Measurements from ENCODE around the gene PPP2R2D. TPM values are rescaled to one million over a fixed set of nuclear protein-coding genes. Genes with fewer than 3 reads are reported as not detected.

Gene PPP2R2D
- total RNA-seq, 6 experiments from 2014 or later: 22.9 to 28.1 (median 24.5) TPM

DNA sequence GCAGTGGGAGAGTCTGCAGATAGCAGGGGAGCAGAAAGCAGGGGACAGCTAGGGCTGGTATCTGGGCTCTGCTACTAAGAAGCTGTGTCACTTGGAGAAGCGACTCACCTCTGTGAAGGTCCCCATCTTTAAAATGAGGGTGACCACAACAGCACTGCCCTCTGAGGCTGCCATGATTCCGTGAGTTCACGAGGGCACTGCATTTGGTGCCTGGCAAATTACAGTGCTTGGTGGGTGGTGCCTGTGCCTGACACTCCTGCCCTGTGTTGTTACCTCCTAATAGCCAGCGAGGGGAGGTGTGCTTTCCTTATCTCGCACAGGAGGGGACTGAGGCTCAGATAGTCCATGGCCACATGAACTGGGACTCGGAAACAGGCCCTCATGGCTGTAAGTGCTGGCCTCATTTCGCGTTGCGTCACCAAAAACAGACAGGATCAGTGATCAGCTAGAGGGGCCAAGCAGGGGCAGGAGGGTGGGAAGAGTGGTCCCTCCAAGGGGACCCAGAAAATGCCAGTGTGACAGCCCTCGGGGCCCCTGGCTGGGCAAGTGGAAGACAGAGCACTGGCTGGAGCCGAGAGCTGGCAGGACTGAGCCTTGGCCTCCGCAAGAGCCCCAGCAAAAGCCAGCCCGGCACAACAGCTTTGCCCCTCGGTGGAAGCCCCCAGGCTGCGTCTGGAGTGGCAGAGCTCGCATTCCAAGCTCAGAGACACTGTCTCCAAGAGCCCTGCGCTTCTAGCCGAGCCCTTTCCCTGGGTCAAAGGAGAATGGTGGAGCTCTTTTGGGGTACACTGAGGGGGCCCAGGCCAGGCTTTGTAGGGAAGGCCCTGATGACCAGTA, 98.3 kb downstream of the PPP2R2D start:
- Mint-ChIP-seq H3K27me3 (ENCODE audit: insufficient read depth) (peaks cover 11% of the 10 kb centered on the region), H3K9me3 (no peaks in the 10 kb centered on the region), H3K4me1 (ENCODE audit: low read depth) (peaks cover 29% of the 10 kb centered on the region), H3K4me3 (no peak overlapping the region), H3K27ac (no peak overlapping the region), H3K36me3 (ENCODE audit: low read depth) (no peaks in the 10 kb centered on the region)
- DNase-seq: no peak
- TF ChIP-seq, protein P1, sequence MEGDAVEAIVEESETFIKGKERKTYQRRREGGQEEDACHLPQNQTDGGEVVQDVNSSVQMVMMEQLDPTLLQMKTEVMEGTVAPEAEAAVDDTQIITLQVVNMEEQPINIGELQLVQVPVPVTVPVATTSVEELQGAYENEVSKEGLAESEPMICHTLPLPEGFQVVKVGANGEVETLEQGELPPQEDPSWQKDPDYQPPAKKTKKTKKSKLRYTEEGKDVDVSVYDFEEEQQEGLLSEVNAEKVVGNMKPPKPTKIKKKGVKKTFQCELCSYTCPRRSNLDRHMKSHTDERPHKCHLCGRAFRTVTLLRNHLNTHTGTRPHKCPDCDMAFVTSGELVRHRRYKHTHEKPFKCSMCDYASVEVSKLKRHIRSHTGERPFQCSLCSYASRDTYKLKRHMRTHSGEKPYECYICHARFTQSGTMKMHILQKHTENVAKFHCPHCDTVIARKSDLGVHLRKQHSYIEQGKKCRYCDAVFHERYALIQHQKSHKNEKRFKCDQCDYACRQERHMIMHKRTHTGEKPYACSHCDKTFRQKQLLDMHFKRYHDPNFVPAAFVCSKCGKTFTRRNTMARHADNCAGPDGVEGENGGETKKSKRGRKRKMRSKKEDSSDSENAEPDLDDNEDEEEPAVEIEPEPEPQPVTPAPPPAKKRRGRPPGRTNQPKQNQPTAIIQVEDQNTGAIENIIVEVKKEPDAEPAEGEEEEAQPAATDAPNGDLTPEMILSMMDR (IDR thresholded peaks at IDR 0.05): no peak

DNA sequence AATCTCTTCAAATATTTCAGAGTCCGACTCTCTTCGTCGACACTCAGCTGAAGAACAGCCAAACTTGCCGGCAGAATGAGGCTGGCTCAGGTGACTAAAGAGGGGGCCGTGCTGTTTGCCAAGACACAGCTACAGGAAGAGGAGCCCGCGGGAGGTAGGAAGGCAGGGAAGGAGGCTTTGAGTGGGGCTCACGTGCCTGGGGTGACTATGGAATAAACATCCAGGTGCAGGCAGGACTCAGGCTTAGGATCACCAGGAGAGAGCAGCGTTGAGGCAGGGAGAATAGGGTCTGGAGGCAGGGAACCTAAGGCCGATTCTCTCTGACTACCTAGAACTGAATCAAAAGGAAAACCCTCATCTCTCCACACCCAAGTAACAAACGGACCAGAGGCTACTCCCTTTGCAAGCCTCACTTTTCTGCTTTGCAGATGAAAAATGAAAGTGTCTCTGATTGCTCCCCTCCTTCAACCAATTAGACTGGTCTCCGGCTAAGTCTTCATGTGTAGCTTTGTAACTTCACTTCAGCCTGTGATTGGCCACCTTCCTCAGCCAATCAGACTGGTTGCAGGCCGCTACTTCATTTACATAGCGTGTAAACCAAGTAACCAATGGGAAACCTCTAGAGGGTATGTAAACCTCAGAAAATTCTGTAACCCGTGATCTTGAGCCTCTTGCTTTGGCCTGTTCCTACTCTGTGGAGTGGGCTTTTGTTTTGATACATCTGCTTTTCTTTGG, 100.6 kb downstream of the PPP2R2D start:
- DNase-seq: no peak
- Mint-ChIP-seq H3K9me3 (peaks cover 9% of the 10 kb centered on the region), H3K4me3 (peak overlapping the region; percentile 76; the same call in 1 of the 2 replicates), H3K36me3 (ENCODE audit: low read depth) (no peaks in the 10 kb centered on the region), H3K4me1 (ENCODE audit: low read depth) (peaks cover 34% of the 10 kb centered on the region), H3K27ac (no peak overlapping the region), H3K27me3 (ENCODE audit: insufficient read depth) (peaks cover 17% of the 10 kb centered on the region)
- TF ChIP-seq, protein P1 (IDR thresholded peaks at IDR 0.05): no peak

DNA sequence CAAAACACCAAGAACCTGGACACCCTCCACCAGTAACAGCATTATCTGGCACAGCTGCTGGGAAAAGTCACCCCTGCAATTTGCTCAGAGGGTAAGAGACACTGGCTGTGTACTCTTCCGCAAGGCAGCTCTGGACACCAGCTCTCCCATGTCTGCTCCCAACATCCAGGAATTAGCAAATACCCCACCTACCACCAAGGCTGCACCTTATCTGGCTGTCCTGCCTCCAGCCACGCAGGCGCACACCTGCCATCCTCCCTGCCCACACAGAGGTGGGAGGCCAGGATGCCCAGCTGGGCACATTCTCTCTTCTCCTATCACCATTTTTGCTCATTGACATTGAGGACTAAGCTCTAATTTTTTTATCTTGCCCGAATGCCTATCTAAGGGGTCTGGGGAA, 101.2 kb downstream of the PPP2R2D start:
- Mint-ChIP-seq H3K9me3 (peaks cover 9% of the 10 kb centered on the region), H3K36me3 (ENCODE audit: low read depth) (no peaks in the 10 kb centered on the region; the same call in 1 of the 2 replicates), H3K4me1 (ENCODE audit: low read depth) (peaks cover 29% of the 10 kb centered on the region), H3K27ac (no peak overlapping the region), H3K4me3 (no peak overlapping the region), H3K27me3 (ENCODE audit: insufficient read depth) (peaks cover 23% of the 10 kb centered on the region)
- TF ChIP-seq, protein P1 (IDR thresholded peaks at IDR 0.05): no peak
- no peak for DNase-seq

DNA sequence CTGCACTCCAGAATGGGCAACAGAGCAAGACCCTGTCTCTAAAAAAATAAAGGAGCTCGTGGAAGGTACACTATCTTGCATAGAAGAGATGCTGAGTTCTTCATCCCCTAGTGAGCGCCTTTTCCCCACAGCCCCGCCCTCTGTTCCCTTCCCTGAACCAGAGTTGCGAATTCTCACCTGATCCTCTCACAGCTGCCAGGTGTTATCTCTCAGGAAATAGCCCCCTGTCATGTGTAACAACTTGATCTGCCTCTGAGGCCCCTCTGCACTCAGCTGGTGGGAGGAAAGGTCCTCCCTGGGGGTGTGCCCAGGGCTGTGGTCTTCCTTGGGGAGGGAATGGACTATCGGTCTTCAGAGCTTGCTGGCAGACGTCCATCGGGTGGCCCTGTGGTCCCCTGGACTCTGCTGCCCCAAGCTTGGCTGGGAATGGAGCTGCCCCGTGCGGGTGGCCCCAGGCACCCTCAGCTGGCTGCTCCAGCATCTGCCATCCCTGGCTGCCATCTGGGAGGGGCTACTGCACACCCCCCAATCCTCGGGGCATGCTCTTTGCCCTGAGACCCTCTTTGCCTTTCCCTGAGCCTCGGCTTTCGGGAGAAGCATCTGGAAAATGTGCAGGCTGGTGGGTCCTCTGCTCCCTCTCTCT, 102.6 kb downstream of the PPP2R2D start:
- Mint-ChIP-seq H3K9me3 (peaks cover 9% of the 10 kb centered on the region), H3K4me3 (no peak overlapping the region), H3K27ac (no peak overlapping the region), H3K36me3 (ENCODE audit: low read depth) (no peaks in the 10 kb centered on the region; the same call in 1 of the 2 replicates), H3K27me3 (ENCODE audit: insufficient read depth) (peaks cover 29% of the 10 kb centered on the region), H3K4me1 (ENCODE audit: low read depth) (peaks cover 15% of the 10 kb centered on the region)
- TF ChIP-seq, protein P1 (IDR thresholded peaks at IDR 0.05): no peak
- DNase-seq: no peak

DNA sequence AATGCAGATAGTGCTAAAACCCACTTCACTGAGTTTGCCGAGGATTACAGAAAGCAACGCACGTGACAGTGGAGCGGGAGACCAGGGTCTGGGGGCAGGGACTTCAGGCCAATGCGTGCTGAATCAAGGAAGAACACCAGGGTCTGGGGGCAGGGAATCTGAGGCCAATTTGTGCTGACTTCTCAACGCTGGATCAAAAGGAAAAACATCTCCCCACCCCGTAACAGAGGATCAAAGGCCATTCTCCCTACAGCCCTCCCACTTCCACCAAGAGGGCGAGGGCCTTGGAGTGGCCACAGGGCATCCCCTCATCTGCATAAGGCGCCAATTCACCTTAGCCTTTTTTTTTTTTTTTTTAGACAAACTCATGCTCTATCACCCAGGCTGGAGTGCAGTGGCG, 103.2 kb downstream of the PPP2R2D start:
- Mint-ChIP-seq H3K4me1 (ENCODE audit: low read depth) (peaks cover 14% of the 10 kb centered on the region; the same call in 1 of the 2 replicates), H3K36me3 (ENCODE audit: low read depth) (no peaks in the 10 kb centered on the region; the same call in 1 of the 2 replicates), H3K4me3 (no peak overlapping the region), H3K27me3 (ENCODE audit: insufficient read depth) (peaks cover 35% of the 10 kb centered on the region), H3K9me3 (peaks cover 9% of the 10 kb centered on the region), H3K27ac (no peak overlapping the region)
- DNase-seq: no peak
- TF ChIP-seq, protein P1 (IDR thresholded peaks at IDR 0.05): no peak
